Effector memory CD8-positive, alpha-beta T cell (primary cell): ENCODE data around the gene STK17A.
A peak's percentile ranks its signal among the peaks of the same experiment; 100 is the strongest.
"Not testable (repeated sequence)": the region's sequence is repeated elsewhere in the genome, so short reads cannot be mapped to it uniquely, and the experiment has no call there.

ENCODE experiments used
- ATAC-seq: fragments of 150-1000 bp; cut with Tn5 transposase; replicated peaks from 2 replicates; pipeline ENCODE4 v1.10.0; 2021; ENCODE audit warnings: mild to moderate bottlenecking, moderate library complexity
- DNase-seq, 3 experiments: peaks; one replicate each; pipeline ENCODE4 v3.0.0; 2021
- H3K27ac Mint-ChIP-seq, 2 donors: one replicate each; pipeline ENCODE4 v1.8.0; 2022; ENCODE audit warnings: mild to moderate bottlenecking in 2 of 2, mixed read lengths in 2 of 2, moderate library complexity in 2 of 2
- H3K27me3 Mint-ChIP-seq, 2 donors: one replicate each; pipeline ENCODE4 v1.8.0; 2022; ENCODE audit warnings: mixed read lengths in 2 of 2
- H3K36me3 Mint-ChIP-seq: one replicate; pipeline ENCODE4 v1.8.0; 2022; ENCODE audit warnings: mild to moderate bottlenecking, moderate library complexity, mixed read lengths; ENCODE audit not compliant: insufficient read depth
- H3K4me1 Mint-ChIP-seq, 2 donors: one replicate each; pipeline ENCODE4 v1.8.0; 2022; ENCODE audit warnings: low read depth in 2 of 2, mixed read lengths in 2 of 2
- H3K4me3 Mint-ChIP-seq, 2 donors: one replicate each; pipeline ENCODE4 v1.8.0; 2022; ENCODE audit warnings: mild to moderate bottlenecking in 2 of 2, mixed read lengths in 2 of 2, moderate library complexity in 2 of 2
- H3K9me3 Mint-ChIP-seq, 2 donors: one replicate each; pipeline ENCODE4 v1.8.0; 2022; ENCODE audit warnings: mixed read lengths in 2 of 2

STK17A gene

DNA sequence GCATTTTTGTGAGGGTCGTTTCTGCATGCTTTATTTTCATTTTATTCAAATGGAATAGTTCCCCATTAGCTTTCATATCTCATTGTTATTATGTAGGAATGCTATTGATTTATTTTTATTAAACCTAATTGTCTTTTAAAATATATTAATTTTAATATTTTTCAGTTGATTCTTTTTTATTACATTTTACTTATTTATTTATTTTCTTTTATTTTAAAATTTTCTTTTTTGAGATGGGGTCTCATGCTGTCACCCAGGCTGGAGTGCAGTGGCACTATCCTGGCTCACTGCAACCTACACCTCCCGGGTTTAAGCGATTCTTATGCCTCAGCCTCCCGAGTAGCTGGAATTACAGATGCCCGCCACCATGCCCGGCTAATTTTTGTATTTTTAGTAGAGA lies 7.4 kb upstream of the STK17A start:
- DNase-seq (no peak), ATAC-seq (no peak)
- Mint-ChIP-seq H3K36me3 (no peaks in the 10 kb centered on the region), H3K27me3 (no peaks in the 10 kb centered on the region), H3K27ac (no peak overlapping the region), H3K4me3 (no peak overlapping the region), H3K9me3 (no peaks in the 10 kb centered on the region), H3K4me1 (peaks cover 0 to 1% of the 10 kb centered on the region in 2 donors)

DNA sequence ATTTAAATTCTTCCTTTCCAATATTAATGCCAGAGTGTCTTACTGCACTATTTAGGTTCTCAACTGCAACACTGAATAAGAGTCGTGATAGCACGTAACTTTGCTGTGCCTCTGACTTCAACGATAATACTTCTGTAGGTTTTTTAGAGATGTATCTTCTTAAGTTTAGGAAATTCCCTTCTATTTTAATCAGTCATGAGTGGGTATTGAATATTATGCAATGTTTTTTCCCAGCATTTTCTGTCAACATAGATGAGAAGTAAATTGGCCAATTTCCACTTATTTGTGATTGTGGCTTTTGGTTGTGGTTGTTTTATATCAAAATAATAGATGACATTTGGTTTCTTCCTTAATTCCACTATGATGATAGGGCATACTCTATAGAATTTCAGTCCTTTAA lies 6.7 kb upstream of the STK17A start:
- peaks cover 0 to 1% of the 10 kb centered on the region in 2 donors for H3K4me1 Mint-ChIP-seq
- ATAC-seq (no peak), DNase-seq (no peak)
- H3K36me3 Mint-ChIP-seq: no peaks in the 10 kb centered on the region
- H3K27me3 Mint-ChIP-seq: peaks cover 0 to under 1% of the 10 kb centered on the region in 2 donors
- H3K27ac Mint-ChIP-seq: no peak overlapping the region
- no peaks in the 10 kb centered on the region for H3K9me3 Mint-ChIP-seq
- no peak overlapping the region for H3K4me3 Mint-ChIP-seq

DNA sequence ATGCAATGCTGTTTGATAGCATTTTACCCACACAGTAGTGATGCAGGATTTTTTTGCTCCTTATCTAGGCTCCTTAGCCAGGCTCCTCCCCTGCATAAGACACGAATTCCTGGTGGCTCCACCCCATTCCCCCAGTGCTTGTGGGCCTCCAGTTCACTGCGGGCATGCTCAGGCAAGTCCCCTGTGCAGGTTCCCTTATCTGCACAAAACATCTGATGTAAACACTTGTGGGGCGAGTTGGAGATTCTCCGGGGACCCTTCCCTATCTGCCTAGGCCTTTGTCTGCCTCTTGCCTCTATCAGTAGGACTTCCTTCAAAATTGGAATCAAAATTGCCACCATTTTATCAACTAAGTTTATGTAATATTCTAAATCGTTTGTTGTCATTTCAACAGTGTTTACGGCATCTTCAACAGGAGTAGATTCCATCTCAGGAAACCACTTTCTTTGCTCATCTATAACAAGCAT lies 5.4 kb upstream of the STK17A start:
- H3K27me3 Mint-ChIP-seq: peaks cover 0 to 11% of the 10 kb centered on the region in 2 donors
- no peak for DNase-seq

DNA sequence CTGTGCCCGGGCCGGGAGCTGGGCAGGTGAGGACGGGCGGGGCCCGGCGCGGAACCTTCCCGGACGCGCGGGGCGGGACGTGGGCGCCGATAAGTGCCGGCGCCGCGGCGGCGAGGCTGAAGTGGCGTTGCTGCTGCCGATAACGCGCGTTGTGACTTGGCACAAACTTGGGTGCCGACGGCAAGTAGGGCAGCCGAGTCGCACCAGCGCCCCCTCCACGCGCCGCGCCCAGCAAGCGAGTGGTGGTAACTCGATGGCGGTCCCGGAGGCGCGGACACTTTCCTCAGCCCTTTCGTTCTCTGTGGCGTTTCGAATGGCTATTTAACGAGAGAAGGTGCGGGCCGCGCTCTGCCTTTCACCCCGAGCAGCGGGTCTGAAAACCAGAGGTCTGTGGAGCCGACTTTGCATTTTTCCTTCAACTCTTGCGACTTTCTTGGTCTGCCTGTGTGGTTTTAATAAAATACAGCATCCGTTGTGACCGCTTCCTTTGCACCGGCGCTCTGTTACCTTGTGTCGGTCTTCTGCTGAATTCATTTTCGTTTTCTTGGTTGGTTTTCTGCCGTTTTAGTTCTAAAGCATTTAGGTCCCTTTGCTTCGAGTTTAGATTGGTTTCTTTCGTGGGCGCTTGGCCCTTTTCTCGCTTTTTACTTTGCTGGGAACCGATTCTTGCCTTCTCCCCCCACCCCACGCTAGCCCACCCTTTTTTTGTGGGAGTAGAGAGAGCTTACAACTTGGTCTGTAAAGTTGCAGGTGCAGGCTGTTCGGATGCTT lies 701 bp downstream of the STK17A start:
- peak overlapping the region; percentile 92 to 96 for H3K4me3 Mint-ChIP-seq
- H3K4me1 Mint-ChIP-seq: peaks cover 17 to 38% of the 10 kb centered on the region in 2 donors
- H3K27ac Mint-ChIP-seq: peak overlapping the region; percentile 98 to 99
- DNase-seq: peak; percentile 60 to 73 (median 67)
- H3K27me3 Mint-ChIP-seq: peaks cover 0 to 11% of the 10 kb centered on the region in 2 donors
- ATAC-seq: peak; percentile 30
- H3K36me3 Mint-ChIP-seq: peaks cover 62% of the 10 kb centered on the region
- H3K9me3 Mint-ChIP-seq: no peaks in the 10 kb centered on the region

More for the DNA sequence above, 5.4 kb upstream of the STK17A start:
- H3K4me1 Mint-ChIP-seq: peaks cover 2 to 9% of the 10 kb centered on the region in 2 donors
- H3K36me3 Mint-ChIP-seq: peaks cover 5% of the 10 kb centered on the region
- H3K27ac Mint-ChIP-seq: no peak overlapping the region
- H3K4me3 Mint-ChIP-seq: no peak overlapping the region
- no peak for ATAC-seq
- no peaks in the 10 kb centered on the region for H3K9me3 Mint-ChIP-seq

DNA sequence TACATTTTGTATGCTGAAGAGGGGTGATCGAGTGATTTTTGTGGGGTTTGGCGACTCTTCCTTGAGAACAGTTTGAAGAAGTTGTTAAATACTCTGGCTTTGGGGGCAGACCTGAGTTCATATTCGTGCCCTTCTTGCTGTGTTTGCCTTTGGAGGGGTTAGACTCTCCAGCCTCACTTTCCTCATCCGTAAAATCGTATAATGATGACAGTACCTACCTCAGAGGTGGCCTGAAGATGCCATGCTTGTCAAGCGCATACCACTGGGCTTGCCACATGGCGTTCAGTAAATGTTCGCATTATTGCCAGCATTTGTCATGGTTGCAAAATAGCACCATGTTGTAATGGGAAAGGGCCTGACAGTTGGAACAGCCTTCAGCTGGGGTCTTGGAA lies 1.3 kb downstream of the STK17A start:
- ATAC-seq: no peak
- H3K27me3 Mint-ChIP-seq: peaks cover 0 to 11% of the 10 kb centered on the region in 2 donors
- H3K9me3 Mint-ChIP-seq: no peaks in the 10 kb centered on the region
- DNase-seq: peak; percentile 27 to 44 (median 34)
- H3K4me1 Mint-ChIP-seq: peaks cover 20 to 42% of the 10 kb centered on the region in 2 donors
- H3K4me3 Mint-ChIP-seq: peak overlapping the region; percentile 92 to 96
- peaks cover 65% of the 10 kb centered on the region for H3K36me3 Mint-ChIP-seq
- H3K27ac Mint-ChIP-seq: peak overlapping the region; percentile 98 to 99

DNA sequence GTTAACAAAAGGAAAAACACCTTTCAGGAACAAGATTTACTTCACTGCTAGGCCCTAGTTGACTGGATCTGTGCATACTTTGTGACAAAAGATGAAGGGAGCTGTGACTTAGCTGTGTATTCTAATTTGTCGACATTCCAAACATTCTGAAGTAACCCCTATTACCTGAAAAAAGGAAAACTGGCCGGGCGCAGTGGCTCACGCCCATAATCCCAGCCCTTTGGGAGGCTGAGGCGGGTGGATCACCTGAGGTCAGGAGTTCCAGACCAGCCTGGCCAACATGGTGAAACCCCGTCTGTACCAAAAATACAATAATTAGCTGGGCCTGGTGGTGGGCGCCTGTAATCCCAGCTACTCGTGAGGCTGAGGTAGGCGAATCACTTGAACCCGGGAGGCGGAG lies 1.8 kb downstream of the STK17A start:
- Mint-ChIP-seq H3K27ac (peak overlapping the region; percentile 98 to 99), H3K36me3 (peaks cover 69% of the 10 kb centered on the region), H3K4me3 (peak overlapping the region; percentile 92 to 96), H3K4me1 (peaks cover 25 to 48% of the 10 kb centered on the region in 2 donors), H3K27me3 (peaks cover 0 to 11% of the 10 kb centered on the region in 2 donors)
- DNase-seq, H3K9me3 Mint-ChIP-seq, ATAC-seq: not testable (repeated sequence)

DNA sequence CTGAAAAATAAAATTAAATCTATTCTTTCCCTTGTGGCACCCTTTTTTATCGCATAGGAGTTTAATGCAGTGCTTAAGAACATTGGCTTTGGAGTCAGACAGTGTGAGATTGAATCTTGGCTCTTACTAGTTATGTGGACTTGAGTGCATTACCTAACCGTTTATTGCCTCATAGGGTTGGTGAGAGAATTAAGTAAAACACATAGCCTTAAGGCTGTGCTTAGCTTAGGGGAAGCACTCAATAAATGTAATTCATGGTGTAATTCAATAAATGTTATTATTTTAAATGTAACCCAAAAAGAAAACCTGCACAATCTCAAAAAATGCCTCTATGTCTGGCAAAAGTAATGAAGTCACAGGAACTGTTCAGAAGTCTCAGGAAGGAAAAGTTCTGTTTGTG lies 2.7 kb downstream of the STK17A start:
- H3K9me3 Mint-ChIP-seq: no peaks in the 10 kb centered on the region
- peaks cover 32 to 54% of the 10 kb centered on the region in 2 donors for H3K4me1 Mint-ChIP-seq
- ATAC-seq (no peak), DNase-seq (peak in 1 of 3 experiments; percentile 26)
- peaks cover 0 to 11% of the 10 kb centered on the region in 2 donors for H3K27me3 Mint-ChIP-seq
- peaks cover 75% of the 10 kb centered on the region for H3K36me3 Mint-ChIP-seq
- H3K27ac Mint-ChIP-seq: peak overlapping the region; percentile 98 to 99
- peak overlapping the region; percentile 92 to 96 for H3K4me3 Mint-ChIP-seq

DNA sequence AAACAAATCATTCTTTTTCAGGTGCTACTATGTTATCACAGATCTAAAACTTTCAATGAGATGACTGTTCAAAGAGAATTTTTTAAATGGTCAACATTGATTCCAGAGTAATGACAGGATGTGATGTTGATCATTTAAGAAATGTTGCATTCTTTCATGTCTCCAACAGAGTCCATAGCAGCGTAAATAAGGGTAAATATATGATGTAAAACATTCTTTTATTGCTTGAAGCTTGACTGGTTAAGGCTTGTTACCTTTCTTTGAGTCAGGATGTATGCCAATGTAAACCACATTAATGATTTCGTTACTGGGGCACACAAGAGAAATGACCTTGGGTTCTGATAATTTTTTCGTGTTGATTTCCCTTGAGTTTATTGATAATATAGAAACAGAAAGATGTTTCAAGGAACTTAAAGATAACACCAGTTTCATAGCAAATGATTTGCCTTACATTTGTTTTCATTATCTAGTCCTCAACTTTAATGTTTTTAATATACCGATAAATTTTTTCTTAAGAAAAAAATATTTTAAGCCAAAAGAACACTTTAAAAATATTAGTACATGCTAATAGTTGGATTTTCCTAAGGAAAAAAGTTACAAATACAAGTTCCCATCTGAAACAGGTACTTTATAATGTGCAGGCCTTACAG lies 3.5 kb downstream of the STK17A start:
- Mint-ChIP-seq H3K4me3 (peak overlapping the region; percentile 92 to 96), H3K27ac (peak overlapping the region; percentile 98 to 99), H3K27me3 (peaks cover 0 to 9% of the 10 kb centered on the region in 2 donors), H3K9me3 (no peaks in the 10 kb centered on the region), H3K36me3 (peaks cover 77% of the 10 kb centered on the region), H3K4me1 (peaks cover 37 to 62% of the 10 kb centered on the region in 2 donors)
- ATAC-seq: peak; percentile 38
- peak in 1 of 3 experiments; percentile 28 for DNase-seq

DNA sequence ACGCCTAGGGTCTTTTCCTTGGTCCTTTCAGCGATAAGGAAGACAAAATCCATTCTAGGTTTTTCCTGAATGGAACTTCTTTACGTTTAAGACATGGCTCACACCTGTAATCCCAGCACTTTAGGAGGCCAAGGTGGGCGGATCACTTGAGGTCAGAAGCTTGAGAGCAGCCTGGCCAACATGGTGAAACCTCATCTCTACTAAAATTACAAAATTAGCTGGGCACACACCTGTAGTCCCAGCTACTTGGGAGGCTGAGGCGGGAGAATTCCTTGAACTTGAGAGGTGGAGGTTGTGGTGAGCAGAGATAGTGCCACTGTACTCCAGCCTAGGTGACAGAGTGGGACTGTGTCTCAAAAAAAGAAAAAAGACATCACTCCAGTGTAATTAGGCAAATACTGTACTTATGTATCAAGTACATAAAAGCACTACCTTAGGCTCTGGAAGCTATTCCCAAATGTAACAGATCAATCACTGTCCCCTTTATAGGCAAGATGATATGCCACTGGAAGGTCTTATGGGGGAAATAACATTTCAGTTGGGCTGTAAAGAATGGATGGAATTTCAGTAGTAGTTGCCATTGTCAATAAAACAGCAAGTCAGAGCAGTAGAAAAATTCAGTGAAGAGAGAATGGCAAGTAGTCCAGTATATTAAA lies 5.7 kb downstream of the STK17A start:
- ATAC-seq: no peak
- Mint-ChIP-seq H3K4me3 (peak overlapping the region; percentile 69 to 96), H3K9me3 (no peaks in the 10 kb centered on the region), H3K4me1 (peaks cover 50 to 71% of the 10 kb centered on the region in 2 donors), H3K27ac (peak overlapping the region; percentile 85 to 89), H3K36me3 (peaks cover 78% of the 10 kb centered on the region), H3K27me3 (no peaks in the 10 kb centered on the region)
- DNase-seq: no peak

DNA sequence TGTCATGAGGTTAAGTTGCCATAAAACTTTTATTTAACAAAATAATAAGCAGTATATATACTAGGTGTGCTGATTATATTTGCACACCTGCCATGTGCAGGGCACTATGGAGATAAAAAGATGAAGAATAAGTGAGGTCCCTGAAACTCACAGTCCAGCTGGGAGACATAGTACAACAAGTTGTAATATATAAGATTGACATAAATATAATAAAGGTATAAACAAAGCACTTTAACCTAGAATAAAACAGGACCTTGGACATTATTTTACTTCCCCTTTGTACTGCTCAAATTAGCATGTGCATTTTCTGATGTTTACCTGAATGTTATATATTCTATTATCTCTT lies 6.2 kb downstream of the STK17A start:
- Mint-ChIP-seq H3K4me3 (peak overlapping the region; percentile 45 to 96), H3K27ac (peak overlapping the region; percentile 85 to 89)

DNA sequence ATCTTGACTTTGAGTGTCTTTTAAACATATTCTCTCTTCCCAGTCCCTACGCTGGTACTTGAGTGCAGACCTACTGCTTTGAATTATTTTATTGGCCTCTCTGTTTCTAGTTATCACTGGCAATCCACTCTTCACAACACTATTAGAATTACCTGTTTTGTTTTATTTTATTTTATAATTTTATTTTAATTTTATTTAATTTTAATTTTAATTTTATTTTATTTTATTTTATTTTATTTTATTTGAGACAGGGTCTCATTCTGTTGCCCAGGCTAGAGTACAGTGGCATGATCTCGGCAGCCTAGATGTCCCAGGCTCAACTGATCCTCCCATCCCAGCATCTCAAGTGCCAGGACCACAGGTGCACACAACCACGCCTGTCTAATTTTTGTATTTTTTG lies 6.8 kb downstream of the STK17A start:
- no peak for DNase-seq
- peak overlapping the region; percentile 57 to 96 for H3K4me3 Mint-ChIP-seq
- peaks cover 78% of the 10 kb centered on the region for H3K36me3 Mint-ChIP-seq
- H3K4me1 Mint-ChIP-seq: peaks cover 58 to 77% of the 10 kb centered on the region in 2 donors
- no peak for ATAC-seq
- no peaks in the 10 kb centered on the region for H3K27me3 Mint-ChIP-seq
- H3K9me3 Mint-ChIP-seq: no peaks in the 10 kb centered on the region
- H3K27ac Mint-ChIP-seq: peak overlapping the region; percentile 52 to 89

More for the DNA sequence above, 6.2 kb downstream of the STK17A start:
- no peaks in the 10 kb centered on the region for H3K9me3 Mint-ChIP-seq
- H3K36me3 Mint-ChIP-seq: peaks cover 78% of the 10 kb centered on the region
- H3K4me1 Mint-ChIP-seq: peaks cover 54 to 71% of the 10 kb centered on the region in 2 donors
- H3K27me3 Mint-ChIP-seq: no peaks in the 10 kb centered on the region
- no peak for DNase-seq
- no peak for ATAC-seq

DNA sequence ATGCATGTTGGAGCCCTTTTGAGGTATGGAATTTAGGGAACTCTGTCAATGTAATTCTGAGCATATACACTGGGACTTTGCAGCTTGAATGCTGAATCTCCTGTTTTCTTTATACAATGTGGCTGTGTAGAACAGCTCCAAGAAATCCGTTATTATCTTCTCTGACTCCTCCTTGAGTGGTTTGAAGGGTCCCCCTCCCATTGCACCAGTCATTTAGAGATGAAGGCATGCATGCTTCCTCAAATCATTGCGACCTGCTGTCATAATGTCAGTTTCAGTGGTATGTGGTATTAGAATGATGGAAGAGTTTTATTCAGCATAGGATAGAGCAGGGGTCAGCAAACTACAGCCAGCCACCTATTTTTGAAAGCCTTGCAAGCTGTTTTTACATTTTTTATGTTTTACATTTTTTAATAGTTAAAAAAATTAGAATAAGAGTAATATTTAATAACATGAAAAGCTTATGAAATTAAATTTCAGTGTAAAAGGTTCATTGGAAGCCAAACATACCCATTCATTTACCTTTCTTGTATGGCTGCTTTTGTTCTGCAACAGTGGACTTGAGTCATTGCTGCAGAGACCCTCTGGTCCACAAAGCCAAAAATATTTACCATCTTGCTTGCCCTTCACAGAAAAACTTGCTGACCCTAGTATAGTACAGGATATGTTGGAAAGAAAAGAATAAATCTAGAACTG lies 8.1 kb downstream of the STK17A start:
- H3K36me3 Mint-ChIP-seq: peaks cover 78% of the 10 kb centered on the region
- H3K27me3 Mint-ChIP-seq: no peaks in the 10 kb centered on the region
- DNase-seq: no peak
- peak overlapping the region; percentile 52 to 89 for H3K27ac Mint-ChIP-seq
- H3K4me3 Mint-ChIP-seq: peak overlapping the region; percentile 62 to 96
- ATAC-seq: no peak
- peaks cover 65 to 80% of the 10 kb centered on the region in 2 donors for H3K4me1 Mint-ChIP-seq
- no peaks in the 10 kb centered on the region for H3K9me3 Mint-ChIP-seq
